K562 (cell line): Measurements from ENCODE around the gene SECISBP2. TPM values are rescaled to one million over a fixed set of nuclear protein-coding genes. Genes with fewer than 3 reads are reported as not detected.

ENCODE experiments used
- ATAC-seq: fragments of 200-7000 bp; cut with Tn5 transposase; 3 replicates; pipeline ENCODE4 v1.9.1; 2020; ENCODE audit warnings: moderate library complexity
- BruUV-seq: library from RNA; stranded (reverse); fragments of 400-500 nt; replicated peaks from 2 replicates; lab custom pipeline; 2021; lab: Mats Ljungman, UMichigan
- CTCF ChIA-PET: fragments of 300-600 bp; formaldehyde crosslinking; extraction: SDS; loops from one replicate; lab custom pipeline; 2021; ENCODE audit warnings: low intra/inter-chr PET ratio; lab: Yijun Ruan, JAX
- POLR2A ChIA-PET: fragments of 300-600, 350-650 bp; sonication (Branson Sonifier 250); formaldehyde crosslinking; extraction: SDS; loops from one replicate; lab custom pipeline; 2021; ENCODE audit warnings: antibody characterized with exemption, inconsistent platforms; lab: Yijun Ruan, JAX
- DNase-seq, 4 experiments: peaks; one replicate each; pipeline versions ENCODE4 v3.0.0 to v3.0.0-alpha.2; 2011 to 2018; ENCODE audit warnings: low spot score in 3 of 4, mixed read lengths in 3 of 4; ENCODE audit errors: extremely low read depth in 1 of 4
- FAIRE-seq: peaks from 2 replicates; lab custom pipeline; 2011; peaks lifted over from hg19 to GRCh38; lab: Jason Lieb, UNC
- H2AFZ ChIP-seq: 2 replicates; pipeline ENCODE4 v1.6.0; 2011; ENCODE audit warnings: low read depth, low read length, control low read depth, inconsistent platforms
- H3K27ac ChIP-seq: fragments of 200-600 bp; 3 replicates; pipeline ENCODE4 v1.8.0; 2011; ENCODE audit warnings: low read depth, mild to moderate bottlenecking, control low read depth, inconsistent platforms, low read length, moderate library complexity, mixed read lengths; ENCODE audit errors: extremely low read depth
- H3K27me3 ChIP-seq, 2 experiments: fragments of 300-600 bp in 1 of 2; 2 replicates in 1 of 2; 3 replicates in 1 of 2; pipeline versions ENCODE4 v1.6.0 to v1.8.0; 2011; ENCODE audit warnings: inconsistent platforms in 2 of 2, low read length in 2 of 2, mild to moderate bottlenecking in 1 of 2, mixed read lengths in 1 of 2, moderate library complexity in 1 of 2; ENCODE audit not compliant: control insufficient read depth in 2 of 2, insufficient read depth in 2 of 2
- H3K36me3 ChIP-seq: fragments of 300-600 bp; 3 replicates; pipeline ENCODE4 v1.8.0; 2011; ENCODE audit warnings: mild to moderate bottlenecking, low read length, inconsistent platforms; ENCODE audit not compliant: control insufficient read depth, insufficient read depth
- H3K4me1 ChIP-seq, 2 experiments: fragments of 200-600 bp in 1 of 2; replicated peaks in 1 of 2; 2 replicates in 1 of 2; 3 replicates in 1 of 2; pipeline versions ENCODE4 v1.5.1 to v1.8.0; 2011; ENCODE audit warnings: inconsistent platforms in 2 of 2, low read length in 2 of 2, mild to moderate bottlenecking in 1 of 2, mixed read lengths in 1 of 2, moderate library complexity in 1 of 2; ENCODE audit not compliant: control insufficient read depth in 2 of 2, insufficient read depth in 2 of 2
- H3K4me2 ChIP-seq: 2 replicates; pipeline ENCODE4 v1.6.1; 2011; ENCODE audit warnings: low read length, control low read depth, inconsistent platforms, mixed read lengths; ENCODE audit not compliant: insufficient read depth
- H3K4me3 ChIP-seq: fragments of 200-600 bp; sonication (generic), shearing (Covaris generic); 2 replicates; pipeline ENCODE4 v1.5.1; 2016; ENCODE audit warnings: control low read depth, inconsistent platforms
- H3K79me2 ChIP-seq: fragments of 200-600 bp; 3 replicates; pipeline ENCODE4 v1.8.0; 2011; ENCODE audit warnings: low read length, inconsistent platforms; ENCODE audit not compliant: control insufficient read depth, insufficient read depth
- H3K9ac ChIP-seq, 2 experiments: 2 replicates each; pipeline versions ENCODE4 v1.6.0 to v1.6.1; 2011; ENCODE audit warnings: low read depth in 2 of 2, low read length in 2 of 2, control low read depth in 1 of 2, inconsistent platforms in 1 of 2, mild to moderate bottlenecking in 1 of 2, mixed read lengths in 1 of 2; ENCODE audit not compliant: insufficient read depth in 1 of 2
- H3K9me1 ChIP-seq: one replicate; pipeline ENCODE4 v1.6.0; 2011; ENCODE audit warnings: inconsistent platforms, mild to moderate bottlenecking, low read length, moderate library complexity; ENCODE audit not compliant: control insufficient read depth, insufficient read depth
- H3K9me3 ChIP-seq: replicated peaks from 2 replicates; pipeline ENCODE4 v1.5.1; 2011; ENCODE audit warnings: low read depth, low read length, inconsistent platforms; ENCODE audit not compliant: control insufficient read depth, insufficient read depth
- H4K20me1 ChIP-seq: replicated peaks from 2 replicates; pipeline ENCODE4 v1.6.1; 2011; ENCODE audit warnings: low read length, inconsistent platforms, mixed read lengths; ENCODE audit not compliant: control insufficient read depth, insufficient read depth
- CHD7 ChIP-seq: fragments of 200-600 bp; sonication (generic); IDR thresholded peaks from one replicate; pipeline ENCODE4 v1.6.1; 2012; ENCODE audit warnings: mild to moderate bottlenecking, low read depth, low read length, inconsistent platforms
- POLR2G ChIP-seq: fragments of 200-400 bp; formaldehyde crosslinking; IDR thresholded peaks from 2 replicates; pipeline ENCODE4 v1.6.1; 2017; ENCODE audit warnings: low read depth, mild to moderate bottlenecking, antibody characterized with exemption, low read length, moderate library complexity
- ZNF431 ChIP-seq: sonication (generic); formaldehyde crosslinking; IDR thresholded peaks from 2 replicates; pipeline ENCODE4 v1.8.0; 2022; ENCODE audit warnings: mild to moderate bottlenecking, missing genetic modification reagents
- WGBS: fragments of 100-300 bp; shearing (Covaris generic); methylation state at CpG from one replicate; pipeline ENCODE4 v1.1.6; 2016; ENCODE audit warnings: low coverage, mixed read lengths; ENCODE audit not compliant: insufficient coverage; ENCODE audit errors: missing lambda C conversion rate; 5-methylcytosine and 5-hydroxymethylcytosine counted together
- in situ Hi-C: fragments of 300-500 bp; cut with MboI; formaldehyde crosslinking; loops from 4 replicates; pipeline ENCODE4 v1.15.0; 2018; ENCODE audit warnings: inconsistent platforms, mixed read lengths
- intact Hi-C: fragments of 100-400 bp; cut with micrococcal nuclease; formaldehyde crosslinking; loops from 2 replicates; pipeline ENCODE4 v1.14.2; 2022
- polyA plus RNA-seq, 8 experiments: library from polyadenylated mRNA; depleted of rRNA in 4 of 8; stranded (reverse) in 5 of 8; unstranded in 3 of 8; fragments of >200 nt; fragmentation: Nextera tagmentation in 2 of 8; fragmentation: Illumina TruSeq in 1 of 8; extraction: Ambion mirVana in 2 of 8; extraction: Trizol in 1 of 8; gene quantifications; 2 replicates each; pipeline versions ENCODE4 v1.2.1 to v1.2.3, GENCODE V29; 2011 to 2014; ENCODE audit warnings: inconsistent platforms in 1 of 8, missing spikeins in 1 of 8
- total RNA-seq, 7 experiments: library from RNA; depleted of rRNA in 6 of 7; stranded (reverse); fragments of >200 nt in 6 of 7; fragmentation: Illumina TruSeq in 2 of 7; extraction: Trizol in 2 of 7; gene quantifications; 2 replicates each; pipeline versions ENCODE4 v1.2.1 to v1.2.3, GENCODE V29; 2011 to 2021; ENCODE audit warnings: low replicate concordance in 1 of 7

SECISBP2 gene
- total and polyA plus RNA-seq, 9 of the 15 experiments (the other 6 are each of a cell fraction or from before 2014, with no cell fraction given), result 3.2 to 41.6 (median 26.1) TPM

DNA sequence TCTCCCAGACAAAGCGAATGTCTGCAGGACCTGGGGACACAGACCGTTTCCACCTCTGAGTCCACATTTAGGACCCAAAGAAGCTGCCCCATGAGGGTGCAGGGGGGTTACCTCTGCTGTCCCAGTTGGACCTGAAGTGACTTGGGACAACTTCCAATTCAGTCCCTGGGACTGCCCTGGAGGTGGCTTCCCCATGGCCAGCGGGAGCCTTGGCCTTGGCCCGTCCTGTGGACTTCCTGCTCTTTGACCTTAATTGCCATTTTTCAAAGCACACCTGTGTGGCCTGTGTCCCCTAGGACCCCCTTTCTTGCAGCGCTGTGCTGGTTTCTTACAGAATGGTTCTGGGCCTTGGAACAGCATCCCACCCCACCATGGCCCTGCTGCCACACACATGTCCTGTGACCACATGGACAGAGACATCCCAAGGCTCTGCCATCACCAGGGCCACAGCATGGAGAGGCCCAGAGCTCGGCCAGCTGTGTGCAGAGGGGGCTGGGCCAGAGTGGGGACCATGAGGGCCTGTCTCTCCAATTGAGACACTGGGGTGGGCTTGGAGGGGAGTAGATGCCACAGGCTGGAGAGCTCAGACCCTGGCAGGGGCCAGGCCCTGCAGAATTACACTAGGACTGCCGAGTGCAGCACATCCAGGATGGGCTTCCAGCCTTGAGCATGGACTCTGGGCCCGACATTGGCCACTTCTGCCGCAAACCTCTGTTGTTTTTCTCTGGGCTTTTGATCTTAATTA is 45.8 kb downstream of the SECISBP2 start:
- no peak overlapping the region for H2AFZ ChIP-seq
- intact Hi-C loops, result no loop called here
- no peaks in the 10 kb centered on the region for H3K79me2 ChIP-seq
- H3K9me3 ChIP-seq, result no peaks in the 10 kb centered on the region
- no peak overlapping the region for H3K9ac ChIP-seq
- no peak overlapping the region for H3K27ac ChIP-seq
- FAIRE-seq (no peak), DNase-seq (no peak), ATAC-seq (no peak; the same call in 2 of the 3 replicates)
- no peaks in the 10 kb centered on the region for H3K9me1 ChIP-seq
- no peaks in the 10 kb centered on the region for H4K20me1 ChIP-seq
- POLR2A ChIA-PET, result interaction anchor here (0.7 kb wide), 1 partner anchor 9 kb away, joined by 4 read pairs; no protein-coding TSS in a partner anchor
- BruUV-seq, result no TSS peak
- peaks cover 24% of the 10 kb centered on the region; the same call in 2 of the 3 replicates for H3K36me3 ChIP-seq
- H3K4me2 ChIP-seq, result no peak overlapping the region
- H3K4me3 ChIP-seq, result no peak overlapping the region
- in situ Hi-C loops, result no loop called here
- 76% methylated on average over 7 of the region's 9 CpGs for WGBS
- peaks cover 0 to 9% of the 10 kb centered on the region in 2 experiments; a peak in 1 of 5 replicates for H3K27me3 ChIP-seq
- H3K4me1 ChIP-seq, result no peaks in the 10 kb centered on the region; a peak in 1 of 5 replicates
- TF ChIP-seq ZNF431 (CRISPR knock-in tag) (no peak), CHD7 (no peak), POLR2G (0 out of 2 replicates have a peak, but pooled peaks have one; percentile 43)
- TF ChIP-seq, all 486 proteins: peak for 1
- CTCF ChIA-PET, result no interaction called here
